Measurements from ENCODE around the gene CACNB2.

- TF ChIP-seq POLR2A (IDR thresholded peaks at IDR 0.05; ENCODE audit: low read depth, low read length) (no peak), POLR2AphosphoS5 (IDR thresholded peaks at IDR 0.05; ENCODE audit: low read depth, low read length) (no peak), POU2F2 (IDR thresholded peaks at IDR 0.05; ENCODE audit: low read depth, low read length) (no peak), TAF1 (IDR thresholded peaks at IDR 0.05; ENCODE audit: low read depth, low read length) (no peak), SPI1 (IDR thresholded peaks at IDR 0.05; ENCODE audit: low read depth, low read length) (no peak), PAX5 (IDR thresholded peaks at IDR 0.05; ENCODE audit: insufficient read depth, low read length, severe bottlenecking) (no peak)
Measured at GRCh38 chr10:18557960-18558359, 417.7 kb downstream of the CACNB2 start.
